Measurements from ENCODE around the gene CPA2.

GRCh38 chr7:130262448-130262847 lies 4.2 kb upstream of the CPA2 start:
- TF ChIP-seq POLR2AphosphoS5 (IDR thresholded peaks at IDR 0.05; ENCODE audit: low read depth) = no peak
- TF ChIP-seq, protein P1, sequence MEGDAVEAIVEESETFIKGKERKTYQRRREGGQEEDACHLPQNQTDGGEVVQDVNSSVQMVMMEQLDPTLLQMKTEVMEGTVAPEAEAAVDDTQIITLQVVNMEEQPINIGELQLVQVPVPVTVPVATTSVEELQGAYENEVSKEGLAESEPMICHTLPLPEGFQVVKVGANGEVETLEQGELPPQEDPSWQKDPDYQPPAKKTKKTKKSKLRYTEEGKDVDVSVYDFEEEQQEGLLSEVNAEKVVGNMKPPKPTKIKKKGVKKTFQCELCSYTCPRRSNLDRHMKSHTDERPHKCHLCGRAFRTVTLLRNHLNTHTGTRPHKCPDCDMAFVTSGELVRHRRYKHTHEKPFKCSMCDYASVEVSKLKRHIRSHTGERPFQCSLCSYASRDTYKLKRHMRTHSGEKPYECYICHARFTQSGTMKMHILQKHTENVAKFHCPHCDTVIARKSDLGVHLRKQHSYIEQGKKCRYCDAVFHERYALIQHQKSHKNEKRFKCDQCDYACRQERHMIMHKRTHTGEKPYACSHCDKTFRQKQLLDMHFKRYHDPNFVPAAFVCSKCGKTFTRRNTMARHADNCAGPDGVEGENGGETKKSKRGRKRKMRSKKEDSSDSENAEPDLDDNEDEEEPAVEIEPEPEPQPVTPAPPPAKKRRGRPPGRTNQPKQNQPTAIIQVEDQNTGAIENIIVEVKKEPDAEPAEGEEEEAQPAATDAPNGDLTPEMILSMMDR (conservative IDR thresholded peaks at IDR 0.05; ENCODE audit: low read depth in 2 of 2) = no peak
